GM23338 (cell line): Measurements from ENCODE around the gene CSTF1. TPM values are rescaled to one million over a fixed set of nuclear protein-coding genes. Genes with fewer than 3 reads are reported as not detected.

Experiments
- ATAC-seq: fragments of 200-7000 bp; cut with Tn5 transposase; 3 replicates; pipeline ENCODE4 v1.9.1; 2020
- DNase-seq: peaks from one replicate; pipeline ENCODE4 v3.0.0-alpha.2; 2015; ENCODE audit warnings: low spot score
- H2AFZ ChIP-seq: fragments of 200-600 bp; sonication (generic); 2 replicates; pipeline ENCODE4 v1.8.0; 2016; ENCODE audit warnings: antibody characterized with exemption, mild to moderate bottlenecking, moderate library complexity
- H3F3A ChIP-seq: fragments of 200-600 bp; sonication (generic); replicated peaks from 2 replicates; pipeline ENCODE4 v1.8.0; 2017; ENCODE audit warnings: antibody characterized with exemption, mixed run types, low read depth
- H3K27ac ChIP-seq: fragments of 200-600 bp; sonication (generic); 2 replicates; pipeline ENCODE4 v1.6.1; 2016; ENCODE audit warnings: low read depth
- H3K27me3 ChIP-seq: fragments of 200-600 bp; sonication (generic); 2 replicates; pipeline ENCODE4 v1.8.0; 2016; ENCODE audit warnings: mild to moderate bottlenecking, mixed run types, moderate library complexity; ENCODE audit not compliant: insufficient read depth
- H3K36me3 ChIP-seq: fragments of 200-600 bp; sonication (generic); 2 replicates; pipeline ENCODE4 v1.8.0; 2016; ENCODE audit warnings: mild to moderate bottlenecking; ENCODE audit not compliant: insufficient read depth
- H3K4me1 ChIP-seq: fragments of 200-600 bp; sonication (generic); 2 replicates; pipeline ENCODE4 v1.8.0; 2016; ENCODE audit warnings: mild to moderate bottlenecking, moderate library complexity; ENCODE audit not compliant: insufficient read depth
- H3K4me2 ChIP-seq: fragments of 200-600 bp; sonication (generic); 2 replicates; pipeline ENCODE4 v1.7.1; 2017; ENCODE audit warnings: mixed run types
- H3K4me3 ChIP-seq: fragments of 200-600 bp; sonication (generic); 2 replicates; pipeline ENCODE4 v1.6.1; 2016; ENCODE audit warnings: mixed run types
- H3K79me2 ChIP-seq: fragments of 200-600 bp; sonication (generic); replicated peaks from 2 replicates; pipeline ENCODE4 v1.8.0; 2017; ENCODE audit warnings: mild to moderate bottlenecking; ENCODE audit not compliant: insufficient read depth
- H3K9me2 ChIP-seq: fragments of 200-600 bp; sonication (generic); 2 replicates; pipeline ENCODE4 v1.8.0; 2017; ENCODE audit not compliant: insufficient read depth
- H4K20me1 ChIP-seq: fragments of 200-600 bp; sonication (generic); replicated peaks from 2 replicates; pipeline ENCODE4 v1.8.0; 2017; ENCODE audit warnings: mild to moderate bottlenecking; ENCODE audit not compliant: insufficient read depth
- H3K27ac Mint-ChIP-seq: 2 replicates; pipeline ENCODE4 v1.8.0; 2020; ENCODE audit warnings: inconsistent platforms, mild to moderate bottlenecking, moderate library complexity, mixed read lengths
- H3K27me3 Mint-ChIP-seq: 3 replicates; pipeline ENCODE4 v1.8.0; 2022; ENCODE audit warnings: low read depth, mild to moderate bottlenecking, moderate library complexity, mixed read lengths, inconsistent platforms; ENCODE audit not compliant: insufficient read depth, poor library complexity
- H3K36me3 Mint-ChIP-seq: 3 replicates; pipeline ENCODE4 v1.8.0; 2021; ENCODE audit warnings: low read depth, mild to moderate bottlenecking, inconsistent platforms, moderate library complexity, mixed read lengths
- H3K4me1 Mint-ChIP-seq: 3 replicates; pipeline ENCODE4 v1.8.0; 2020; ENCODE audit warnings: mild to moderate bottlenecking, inconsistent platforms, mixed read lengths
- H3K4me3 Mint-ChIP-seq: 3 replicates; pipeline ENCODE4 v1.8.0; 2021; ENCODE audit warnings: moderate library complexity, mild to moderate bottlenecking, inconsistent platforms, mixed read lengths
- H3K9me3 Mint-ChIP-seq: 3 replicates; pipeline ENCODE4 v1.8.0; 2020; ENCODE audit warnings: moderate library complexity, mild to moderate bottlenecking, inconsistent platforms, mixed read lengths
- CREB1 ChIP-seq: fragments of 250-450 bp; sonication (Bioruptor Pico); IDR thresholded peaks from 2 replicates; pipeline ENCODE4 v1.5.0; 2020; ENCODE audit warnings: low read depth, mild to moderate bottlenecking, moderate library complexity
- ETS1 ChIP-seq: IDR thresholded peaks from 2 replicates; pipeline ENCODE4 v1.6.1; 2016; ENCODE audit warnings: antibody characterized with exemption
- EZH2 ChIP-seq: fragments of 200-600 bp; sonication (generic); IDR thresholded peaks from one replicate; pipeline ENCODE4 v1.8.0; 2017; ENCODE audit warnings: antibody characterized with exemption, mild to moderate bottlenecking, low read depth; ENCODE audit not compliant: unreplicated experiment
- EZH2phosphoT487 ChIP-seq: fragments of 200-600 bp; sonication (generic); IDR thresholded peaks from one replicate; pipeline ENCODE4 v1.8.1; 2018; ENCODE audit warnings: antibody characterized with exemption; ENCODE audit not compliant: unreplicated experiment
- JUNB ChIP-seq: IDR thresholded peaks from one replicate; pipeline ENCODE4 v1.6.1; 2016; ENCODE audit warnings: antibody characterized with exemption; ENCODE audit not compliant: unreplicated experiment
- NANOG ChIP-seq: IDR thresholded peaks from 2 replicates; pipeline ENCODE4 v1.6.1; 2016; ENCODE audit warnings: antibody characterized with exemption, borderline replicate concordance
- POLR2AphosphoS5 ChIP-seq: IDR thresholded peaks from 2 replicates; pipeline ENCODE4 v1.6.1; 2016; ENCODE audit warnings: antibody characterized with exemption, low read depth
- STAT1 ChIP-seq: IDR thresholded peaks from one replicate; pipeline ENCODE4 v1.6.1; 2016; ENCODE audit warnings: antibody characterized with exemption; ENCODE audit not compliant: unreplicated experiment
- ZNF114 ChIP-seq: fragments of 250-450 bp; sonication (Bioruptor Pico); IDR thresholded peaks from 2 replicates; pipeline ENCODE4 v1.5.0; 2020; ENCODE audit warnings: mild to moderate bottlenecking, moderate library complexity
- ZNF331 ChIP-seq: fragments of 250-450 bp; sonication (Bioruptor Pico); IDR thresholded peaks from 2 replicates; pipeline ENCODE4 v1.5.0; 2020; ENCODE audit warnings: low read depth, mild to moderate bottlenecking, moderate library complexity
- ZNF462 ChIP-seq: fragments of 250-450 bp; sonication (Bioruptor Pico); IDR thresholded peaks from 2 replicates; pipeline ENCODE4 v1.5.0; 2020; ENCODE audit warnings: mild to moderate bottlenecking, moderate library complexity
- polyA plus RNA-seq: library from polyadenylated mRNA; unstranded; fragments of >200 nt; fragmentation: Nextera tagmentation; extraction: Ambion mirVana; gene quantifications from 2 replicates; pipeline ENCODE4 v1.2.1, GENCODE V29; 2016
- total RNA-seq: library from RNA; depleted of rRNA; stranded (reverse); fragments of >200 nt; shearing (Covaris generic); gene quantifications from 2 replicates; pipeline ENCODE4 v1.2.3, GENCODE V29; 2014
- TF ChIP-seq, protein P1 (sequence below): IDR thresholded peaks from one replicate; pipeline ENCODE4 v1.6.1; 2018; ENCODE audit warnings: antibody characterized with exemption; ENCODE audit not compliant: unreplicated experiment
- TF ChIP-seq, protein P2 (sequence below), 2 experiments: fragments of 200-600 bp in 1 of 2; sonication (generic) in 1 of 2; conservative IDR thresholded peaks; 2 replicates each; pipeline versions ENCODE4 v1.5.1 to v1.6.1; 2016 to 2017; ENCODE audit warnings: antibody characterized with exemption in 2 of 2, low read depth in 2 of 2, mild to moderate bottlenecking in 2 of 2, moderate library complexity in 1 of 2

Gene CSTF1
- total and polyA plus RNA-seq, 2 experiments from 2014 or later = 21.5 to 62.3 TPM

GRCh38 chr20:56420940-56421688 lies 28.7 kb downstream of the CSTF1 start:
- H3K4me3 Mint-ChIP-seq = no peak overlapping the region
- no peaks in the 10 kb centered on the region for H3K9me2 ChIP-seq
- no peaks in the 10 kb centered on the region for H3K4me1 ChIP-seq
- H3F3A ChIP-seq = no peaks in the 10 kb centered on the region
- H3K36me3 Mint-ChIP-seq = no peaks in the 10 kb centered on the region
- H4K20me1 ChIP-seq = no peaks in the 10 kb centered on the region
- H3K4me1 Mint-ChIP-seq = peaks cover 15% of the 10 kb centered on the region
- no peaks in the 10 kb centered on the region for H3K9me3 Mint-ChIP-seq
- no peak overlapping the region for H2AFZ ChIP-seq
- H3K4me3 ChIP-seq = no peak overlapping the region
- no peaks in the 10 kb centered on the region for H3K79me2 ChIP-seq
- H3K4me2 ChIP-seq = no peak overlapping the region
- H3K27ac ChIP-seq = no peak overlapping the region
- H3K27me3 Mint-ChIP-seq = peaks cover 29% of the 10 kb centered on the region
- no peak for DNase-seq
- H3K27ac Mint-ChIP-seq = no peak overlapping the region
- H3K36me3 ChIP-seq = no peaks in the 10 kb centered on the region
- no peak for ATAC-seq
- H3K27me3 ChIP-seq = peaks cover 16% of the 10 kb centered on the region; the same call in 1 of the 2 replicates
- TF ChIP-seq ZNF462 (CRISPR knock-in tag) = no peak
- TF ChIP-seq EZH2 = no peak
- TF ChIP-seq NANOG = no peak
- TF ChIP-seq ETS1 = no peak
- no peak for TF ChIP-seq STAT1
- TF ChIP-seq CREB1 (CRISPR knock-in tag) = no peak
- TF ChIP-seq, protein P1, sequence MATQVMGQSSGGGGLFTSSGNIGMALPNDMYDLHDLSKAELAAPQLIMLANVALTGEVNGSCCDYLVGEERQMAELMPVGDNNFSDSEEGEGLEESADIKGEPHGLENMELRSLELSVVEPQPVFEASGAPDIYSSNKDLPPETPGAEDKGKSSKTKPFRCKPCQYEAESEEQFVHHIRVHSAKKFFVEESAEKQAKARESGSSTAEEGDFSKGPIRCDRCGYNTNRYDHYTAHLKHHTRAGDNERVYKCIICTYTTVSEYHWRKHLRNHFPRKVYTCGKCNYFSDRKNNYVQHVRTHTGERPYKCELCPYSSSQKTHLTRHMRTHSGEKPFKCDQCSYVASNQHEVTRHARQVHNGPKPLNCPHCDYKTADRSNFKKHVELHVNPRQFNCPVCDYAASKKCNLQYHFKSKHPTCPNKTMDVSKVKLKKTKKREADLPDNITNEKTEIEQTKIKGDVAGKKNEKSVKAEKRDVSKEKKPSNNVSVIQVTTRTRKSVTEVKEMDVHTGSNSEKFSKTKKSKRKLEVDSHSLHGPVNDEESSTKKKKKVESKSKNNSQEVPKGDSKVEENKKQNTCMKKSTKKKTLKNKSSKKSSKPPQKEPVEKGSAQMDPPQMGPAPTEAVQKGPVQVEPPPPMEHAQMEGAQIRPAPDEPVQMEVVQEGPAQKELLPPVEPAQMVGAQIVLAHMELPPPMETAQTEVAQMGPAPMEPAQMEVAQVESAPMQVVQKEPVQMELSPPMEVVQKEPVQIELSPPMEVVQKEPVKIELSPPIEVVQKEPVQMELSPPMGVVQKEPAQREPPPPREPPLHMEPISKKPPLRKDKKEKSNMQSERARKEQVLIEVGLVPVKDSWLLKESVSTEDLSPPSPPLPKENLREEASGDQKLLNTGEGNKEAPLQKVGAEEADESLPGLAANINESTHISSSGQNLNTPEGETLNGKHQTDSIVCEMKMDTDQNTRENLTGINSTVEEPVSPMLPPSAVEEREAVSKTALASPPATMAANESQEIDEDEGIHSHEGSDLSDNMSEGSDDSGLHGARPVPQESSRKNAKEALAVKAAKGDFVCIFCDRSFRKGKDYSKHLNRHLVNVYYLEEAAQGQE = no peak
- no peak for TF ChIP-seq ZNF331
- no peak for TF ChIP-seq ZNF114 (CRISPR knock-in tag)
- TF ChIP-seq, protein P2, sequence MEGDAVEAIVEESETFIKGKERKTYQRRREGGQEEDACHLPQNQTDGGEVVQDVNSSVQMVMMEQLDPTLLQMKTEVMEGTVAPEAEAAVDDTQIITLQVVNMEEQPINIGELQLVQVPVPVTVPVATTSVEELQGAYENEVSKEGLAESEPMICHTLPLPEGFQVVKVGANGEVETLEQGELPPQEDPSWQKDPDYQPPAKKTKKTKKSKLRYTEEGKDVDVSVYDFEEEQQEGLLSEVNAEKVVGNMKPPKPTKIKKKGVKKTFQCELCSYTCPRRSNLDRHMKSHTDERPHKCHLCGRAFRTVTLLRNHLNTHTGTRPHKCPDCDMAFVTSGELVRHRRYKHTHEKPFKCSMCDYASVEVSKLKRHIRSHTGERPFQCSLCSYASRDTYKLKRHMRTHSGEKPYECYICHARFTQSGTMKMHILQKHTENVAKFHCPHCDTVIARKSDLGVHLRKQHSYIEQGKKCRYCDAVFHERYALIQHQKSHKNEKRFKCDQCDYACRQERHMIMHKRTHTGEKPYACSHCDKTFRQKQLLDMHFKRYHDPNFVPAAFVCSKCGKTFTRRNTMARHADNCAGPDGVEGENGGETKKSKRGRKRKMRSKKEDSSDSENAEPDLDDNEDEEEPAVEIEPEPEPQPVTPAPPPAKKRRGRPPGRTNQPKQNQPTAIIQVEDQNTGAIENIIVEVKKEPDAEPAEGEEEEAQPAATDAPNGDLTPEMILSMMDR (conservative IDR thresholded peaks at IDR 0.05; ENCODE audit: low read depth in 2 of 2) = no peak
- no peak for TF ChIP-seq EZH2phosphoT487
- TF ChIP-seq JUNB = no peak
- TF ChIP-seq POLR2AphosphoS5 = no peak
